SU-DHL-6 (cell line): ENCODE data around the gene C20orf96.

Experiments used
- H2AFZ ChIP-seq: fragments of 200-600 bp; sonication (generic); 2 replicates; pipeline ENCODE4 v1.6.1; 2014; ENCODE audit warnings: low read depth, mild to moderate bottlenecking, moderate library complexity, mixed read lengths, antibody characterized with exemption, low read length; ENCODE audit not compliant: severe bottlenecking
- H3F3A ChIP-seq: fragments of 200-600 bp; shearing (Covaris generic); 2 replicates; pipeline ENCODE4 v1.6.0; 2016; ENCODE audit warnings: antibody characterized with exemption, mild to moderate bottlenecking; ENCODE audit not compliant: insufficient read depth
- H3K27ac ChIP-seq: fragments of 200-600 bp; sonication (generic); 2 replicates; pipeline ENCODE4 v1.5.1; 2016; ENCODE audit warnings: low read depth, mild to moderate bottlenecking, low read length, moderate library complexity, mixed read lengths
- H3K27me3 ChIP-seq: fragments of 200-600 bp; sonication (generic), shearing (Covaris generic); 2 replicates; pipeline ENCODE4 v1.6.0; 2014; ENCODE audit warnings: mild to moderate bottlenecking, low read length
- H3K36me3 ChIP-seq: fragments of 200-600 bp; sonication (generic); 2 replicates; pipeline ENCODE4 v1.6.1; 2014; ENCODE audit warnings: mild to moderate bottlenecking, low read length, mixed read lengths
- H3K4me2 ChIP-seq: fragments of 300-600, 200-600 bp; shearing (Covaris generic), sonication (generic); 2 replicates; pipeline ENCODE4 v1.6.0; 2014; ENCODE audit warnings: low read length, low read depth, mild to moderate bottlenecking; ENCODE audit not compliant: poor library complexity, severe bottlenecking
- H3K4me3 ChIP-seq: fragments of 200-600 bp; sonication (generic); 2 replicates; pipeline ENCODE4 v1.5.1; 2014; ENCODE audit warnings: antibody characterized with exemption, low read length, mild to moderate bottlenecking, mixed read lengths; ENCODE audit not compliant: insufficient read depth, poor library complexity, severe bottlenecking
- H3K79me2 ChIP-seq: fragments of 200-600 bp; sonication (generic); 2 replicates; pipeline ENCODE4 v1.6.1; 2014; ENCODE audit warnings: mild to moderate bottlenecking, low read length, moderate library complexity; ENCODE audit not compliant: insufficient read depth
- H3K9ac ChIP-seq: fragments of 200-600 bp; sonication (generic); 2 replicates; pipeline ENCODE4 v1.7.0; 2014; ENCODE audit warnings: mild to moderate bottlenecking, low read length
- H3K9me2 ChIP-seq: fragments of 200-600 bp; sonication (generic); replicated peaks from 2 replicates; pipeline ENCODE4 v1.6.1; 2014; ENCODE audit warnings: low read length; ENCODE audit not compliant: insufficient read depth
- H3K9me3 ChIP-seq: fragments of 200-600 bp; sonication (generic); 2 replicates; pipeline ENCODE4 v1.6.1; 2014; ENCODE audit warnings: low read length, mixed read lengths; ENCODE audit not compliant: insufficient read depth
- H4K20me1 ChIP-seq: fragments of 200-600 bp; sonication (generic); 2 replicates; pipeline ENCODE4 v1.6.1; 2014; ENCODE audit warnings: low read depth, mild to moderate bottlenecking, antibody characterized with exemption, low read length, moderate library complexity, mixed read lengths
- CTCF ChIP-seq: fragments of 200-600 bp; sonication (generic); IDR thresholded peaks from one replicate; pipeline ENCODE4 v1.5.1; 2017; ENCODE audit warnings: antibody characterized with exemption, mild to moderate bottlenecking, low read length, moderate library complexity; ENCODE audit not compliant: insufficient read depth, poor library complexity, severe bottlenecking
- EZH2phosphoT487 ChIP-seq: fragments of 200-600 bp; sonication (generic), shearing (Covaris generic); conservative IDR thresholded peaks from 2 replicates; pipeline ENCODE4 v1.6.1; 2018; ENCODE audit warnings: mild to moderate bottlenecking, antibody characterized with exemption, low read length, moderate library complexity, mixed read lengths

The C20orf96 gene

GRCh38 chr20:278607-279571 lies 11.7 kb downstream of the C20orf96 start:
- Histone ChIP-seq H2AFZ (no peak overlapping the region), H3K36me3 (no peaks in the 10 kb centered on the region), H3K27ac (no peak overlapping the region), H3K4me3 (no peak overlapping the region), H4K20me1 (no peaks in the 10 kb centered on the region), H3K9ac (no peak overlapping the region), H3F3A (no peaks in the 10 kb centered on the region), H3K9me2 (no peaks in the 10 kb centered on the region), H3K27me3 (no peaks in the 10 kb centered on the region), H3K9me3 (no peaks in the 10 kb centered on the region), H3K79me2 (no peaks in the 10 kb centered on the region), H3K4me2 (no peak overlapping the region)
- no peak for TF ChIP-seq EZH2phosphoT487
- no peak for TF ChIP-seq CTCF

- Histone ChIP-seq H2AFZ (no peak overlapping the region), H3F3A (no peaks in the 10 kb centered on the region), H3K27ac (no peak overlapping the region), H3K27me3 (no peaks in the 10 kb centered on the region), H4K20me1 (no peaks in the 10 kb centered on the region), H3K4me2 (no peak overlapping the region), H3K79me2 (no peaks in the 10 kb centered on the region), H3K36me3 (no peaks in the 10 kb centered on the region), H3K9ac (no peak overlapping the region), H3K4me3 (no peak overlapping the region), H3K9me2 (no peaks in the 10 kb centered on the region), H3K9me3 (no peaks in the 10 kb centered on the region)
- no peak for TF ChIP-seq CTCF
- no peak for TF ChIP-seq EZH2phosphoT487
These were observed 12.4 kb downstream of the C20orf96 start for GRCh38 chr20:278181-278580.

GRCh38 chr20:277496-277781 lies 13.1 kb downstream of the C20orf96 start:
- Histone ChIP-seq H3F3A (no peaks in the 10 kb centered on the region), H3K36me3 (no peaks in the 10 kb centered on the region), H3K4me3 (no peak overlapping the region), H3K9me2 (no peaks in the 10 kb centered on the region), H3K4me2 (no peak overlapping the region), H3K9me3 (no peaks in the 10 kb centered on the region), H4K20me1 (no peaks in the 10 kb centered on the region), H3K79me2 (no peaks in the 10 kb centered on the region), H2AFZ (no peak overlapping the region), H3K27ac (no peak overlapping the region), H3K9ac (no peak overlapping the region), H3K27me3 (no peaks in the 10 kb centered on the region)
- TF ChIP-seq CTCF (no peak), EZH2phosphoT487 (no peak)
